HG03159 (cell line): Measurements from ENCODE around the gene ABHD17B.
"Not testable (repeated sequence)": the region's sequence is repeated elsewhere in the genome, so short reads cannot be mapped to it uniquely, and the experiment has no call there.

Source experiments
- ATAC-seq: cut with Tn5 transposase; IDR thresholded peaks from one replicate; pipeline ENCODE4 v1.9.1; 2021; ENCODE audit warnings: mild to moderate bottlenecking, moderate library complexity; ENCODE audit not compliant: unreplicated experiment

Gene ABHD17B

GRCh38 chr9:71911061-71911907 is at the start of gene ABHD17B, which contains the start of gene C9orf85:
TSS of gene ABHD17B (minus strand) at chr9:71911193. CDS start at chr9:71875080, 36,113 bp downstream.
TSS of gene C9orf85 (plus strand) at chr9:71911639. CDS start at chr9:71911735, 96 bp downstream.
- ATAC-seq, result peak; percentile 94

- ATAC-seq, result peak; percentile 66
These were observed 44.4 kb upstream of the ABHD17B start for GRCh38 chr9:71955300-71955915.

GRCh38 chr9:71954652-71955051 is 43.7 kb upstream of the ABHD17B start:
- not testable (repeated sequence) for ATAC-seq

- ATAC-seq, result no peak
These were observed 33.9 kb upstream of the ABHD17B start for GRCh38 chr9:71944754-71945375.

GRCh38 chr9:71941998-71942567 is 31.1 kb upstream of the ABHD17B start:
- no peak for ATAC-seq

GRCh38 chr9:71941060-71941568 is 30.1 kb upstream of the ABHD17B start:
- ATAC-seq, result no peak

GRCh38 chr9:71937898-71938297 is 26.9 kb upstream of the ABHD17B start:
- no peak for ATAC-seq

GRCh38 chr9:71937070-71937625 is 26.2 kb upstream of the ABHD17B start:
- no peak for ATAC-seq

- ATAC-seq, result no peak
These were observed 25.1 kb upstream of the ABHD17B start for GRCh38 chr9:71936066-71936465.

- no peak for ATAC-seq
These were observed 20.2 kb upstream of the ABHD17B start for GRCh38 chr9:71931166-71931565.

GRCh38 chr9:71929791-71930440 is 18.9 kb upstream of the ABHD17B start:
- ATAC-seq, result no peak

GRCh38 chr9:71929223-71929622 is 18.2 kb upstream of the ABHD17B start:
- ATAC-seq, result no peak

- ATAC-seq, result no peak
These were observed 17.8 kb upstream of the ABHD17B start for GRCh38 chr9:71928806-71929205.

GRCh38 chr9:71928376-71928775 is 17.4 kb upstream of the ABHD17B start:
- no peak for ATAC-seq

GRCh38 chr9:71925834-71926233 is 14.8 kb upstream of the ABHD17B start:
- ATAC-seq, result no peak

- no peak for ATAC-seq
These were observed 13.6 kb upstream of the ABHD17B start for GRCh38 chr9:71924576-71924975.

- ATAC-seq, result no peak
These were observed 10.3 kb upstream of the ABHD17B start for GRCh38 chr9:71921190-71921814.

- no peak for ATAC-seq
These were observed 9.6 kb upstream of the ABHD17B start for GRCh38 chr9:71920456-71921189.

GRCh38 chr9:71918419-71918818 is 7.4 kb upstream of the ABHD17B start:
- no peak for ATAC-seq
